GM21737 (cell line): Measurements from ENCODE around the gene RABAC1.

ENCODE experiments used
- ATAC-seq: cut with Tn5 transposase; IDR thresholded peaks from one replicate; pipeline ENCODE4 v1.9.1; 2021; ENCODE audit warnings: mild to moderate bottlenecking, moderate library complexity; ENCODE audit not compliant: unreplicated experiment

RABAC1 gene

DNA sequence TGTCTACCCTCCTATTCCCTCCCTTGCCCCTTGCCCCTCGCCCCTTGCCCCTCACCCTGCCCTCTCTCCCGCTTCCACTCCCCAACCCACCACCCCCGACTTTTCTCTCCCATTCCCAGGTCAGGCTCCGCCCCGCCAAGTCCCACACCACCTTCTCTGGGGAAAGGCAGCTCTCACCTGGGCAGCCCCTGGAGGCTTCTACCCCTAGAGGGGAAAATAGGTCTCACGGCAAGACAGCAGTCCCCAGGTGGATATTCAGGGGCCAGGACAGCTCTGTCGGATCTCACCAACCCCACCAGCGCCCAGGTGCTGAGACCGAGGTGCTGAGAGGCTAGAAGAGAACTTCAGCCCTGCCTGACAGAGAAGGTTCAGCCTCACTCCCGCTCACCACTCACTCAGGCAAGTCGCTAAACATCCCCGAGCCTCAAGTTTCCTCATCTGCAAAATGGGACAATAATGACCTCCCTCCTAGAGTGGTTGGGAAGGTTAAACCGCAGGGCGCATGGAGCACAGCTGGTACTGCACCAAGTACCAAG, 29.5 kb downstream of the RABAC1 start:
- ATAC-seq, result no peak

DNA sequence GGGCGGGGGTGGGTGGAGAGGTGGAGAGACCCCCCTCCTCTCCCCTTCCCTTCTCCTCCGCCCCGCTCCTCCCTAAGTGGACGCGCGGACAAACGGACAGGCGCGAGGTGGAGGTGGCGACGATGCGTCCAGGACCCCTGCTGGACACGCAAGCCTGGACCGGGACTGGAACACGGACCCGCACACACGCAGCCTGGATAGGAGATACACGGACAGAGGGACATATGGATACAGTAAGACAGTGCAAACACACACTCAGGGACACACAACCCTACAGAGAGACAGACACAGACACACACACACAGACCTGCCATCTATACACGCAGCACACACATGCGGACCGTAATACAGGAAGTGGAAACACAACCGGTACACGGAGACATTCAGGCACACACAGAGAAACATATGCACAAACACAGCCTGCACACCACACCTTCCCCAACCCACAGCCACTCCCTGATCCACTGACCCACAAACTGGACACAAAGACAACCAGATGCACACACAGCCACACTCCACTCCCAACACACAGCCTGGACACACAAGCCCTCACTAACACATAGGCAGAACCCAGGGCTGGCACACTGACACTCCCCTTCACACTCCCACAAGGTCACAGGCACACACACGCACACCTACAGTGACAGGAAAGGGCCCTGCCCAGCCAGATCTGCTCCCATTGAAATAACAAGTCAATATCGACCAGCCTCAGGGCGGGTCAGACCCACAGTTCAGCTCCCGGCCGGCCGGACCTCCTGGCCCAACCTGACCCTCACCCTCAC, 30.2 kb downstream of the RABAC1 start:
- no peak for ATAC-seq

DNA sequence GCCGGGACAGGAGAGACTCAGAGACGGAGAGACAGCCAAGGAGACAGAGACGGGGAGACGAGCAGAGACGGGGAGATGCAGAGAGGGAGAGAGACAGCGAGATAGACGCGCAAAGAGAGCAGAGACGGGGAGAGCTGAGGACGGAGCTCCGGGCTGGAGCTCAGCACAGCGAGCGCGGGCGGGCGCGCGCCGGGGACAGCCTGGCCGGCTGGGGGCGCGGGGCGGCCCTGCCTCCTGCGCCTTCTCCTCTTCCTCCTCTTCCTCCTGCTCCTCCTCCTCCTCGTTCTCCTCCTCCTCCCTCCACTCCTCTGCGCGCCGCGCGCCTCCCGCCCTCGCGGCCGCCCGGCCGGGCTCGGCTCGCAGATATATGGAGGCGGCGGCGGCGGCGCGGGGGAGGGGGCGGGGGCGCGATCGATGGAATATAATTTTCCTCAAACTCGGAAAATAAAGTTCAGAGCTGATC, 30.9 kb downstream of the RABAC1 start, which contains the start of gene ERFL:
TSS of gene ERFL (minus strand) at position 229 of the 463 bp plus-strand sequence. CDS start 15,530 bp downstream, outside the sequence.
- ATAC-seq, result no peak

DNA sequence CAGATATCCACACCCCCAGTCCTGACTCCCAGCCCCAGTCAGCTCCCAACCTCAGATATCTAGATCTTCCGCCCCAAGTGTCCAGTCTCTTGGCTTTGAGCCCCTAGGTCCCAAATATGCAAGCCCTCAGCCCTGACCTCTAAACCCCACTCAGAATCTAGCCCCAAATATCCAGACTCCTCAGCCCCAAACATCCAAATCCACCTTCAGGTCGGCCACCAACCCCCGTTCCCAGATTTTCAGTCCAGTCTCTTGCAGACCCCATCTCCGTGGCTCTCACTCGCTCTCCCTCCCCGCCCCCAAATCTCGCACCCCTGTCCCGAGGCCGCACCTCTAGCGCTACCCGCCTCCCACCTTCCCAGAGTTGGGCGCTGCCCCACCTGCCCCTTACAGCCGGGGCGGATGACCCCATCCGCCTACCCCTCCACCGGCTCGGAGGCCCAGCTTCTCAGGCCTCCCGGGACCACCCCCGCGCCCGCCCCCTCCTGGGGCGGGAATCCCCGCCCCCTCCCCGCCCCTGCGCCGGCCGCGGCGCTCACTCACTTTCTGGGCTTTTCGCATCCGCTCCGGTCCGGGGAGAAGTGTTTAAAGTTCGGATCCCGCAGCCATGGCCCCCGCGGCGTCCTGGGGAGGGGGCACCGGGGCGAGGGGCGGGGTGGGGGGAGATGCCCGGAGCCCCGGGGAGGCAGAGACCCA, 31.5 kb downstream of the RABAC1 start:
- ATAC-seq, result no peak

DNA sequence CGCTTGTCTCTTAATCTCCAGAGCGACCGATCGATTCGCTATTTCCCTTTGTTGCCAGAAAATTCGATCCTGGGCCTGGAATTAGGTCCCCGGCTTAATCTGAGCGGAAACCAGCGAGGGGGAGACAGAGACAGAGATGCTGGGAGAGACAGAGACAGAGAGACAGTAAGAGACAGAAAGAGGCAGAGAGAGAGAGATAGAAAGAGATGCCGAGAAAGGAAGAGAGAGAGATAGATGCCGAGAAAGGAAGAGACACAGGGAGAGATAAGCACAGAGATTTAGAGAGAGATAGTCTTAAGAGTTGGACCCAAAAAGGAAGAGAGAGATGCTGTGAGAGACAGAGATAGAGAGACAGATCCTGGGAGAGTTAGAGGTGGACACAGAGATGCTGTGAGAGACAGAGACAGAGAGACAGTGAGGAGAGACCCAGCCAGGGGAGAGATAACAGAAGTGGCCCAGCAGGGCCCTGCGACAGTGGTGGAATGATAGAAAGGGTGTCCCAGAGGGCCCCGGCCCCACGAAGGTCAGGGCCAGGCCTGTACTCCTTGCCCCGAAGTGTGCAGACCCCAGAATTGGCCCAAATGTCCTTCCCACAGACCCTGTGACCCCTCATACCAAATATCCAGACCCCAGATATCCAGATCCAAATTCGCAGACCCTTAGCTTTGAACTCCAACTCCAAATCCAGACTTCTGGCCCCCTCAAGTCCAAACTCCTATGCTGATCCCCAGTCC, 32.2 kb downstream of the RABAC1 start:
- ATAC-seq, result no peak

DNA sequence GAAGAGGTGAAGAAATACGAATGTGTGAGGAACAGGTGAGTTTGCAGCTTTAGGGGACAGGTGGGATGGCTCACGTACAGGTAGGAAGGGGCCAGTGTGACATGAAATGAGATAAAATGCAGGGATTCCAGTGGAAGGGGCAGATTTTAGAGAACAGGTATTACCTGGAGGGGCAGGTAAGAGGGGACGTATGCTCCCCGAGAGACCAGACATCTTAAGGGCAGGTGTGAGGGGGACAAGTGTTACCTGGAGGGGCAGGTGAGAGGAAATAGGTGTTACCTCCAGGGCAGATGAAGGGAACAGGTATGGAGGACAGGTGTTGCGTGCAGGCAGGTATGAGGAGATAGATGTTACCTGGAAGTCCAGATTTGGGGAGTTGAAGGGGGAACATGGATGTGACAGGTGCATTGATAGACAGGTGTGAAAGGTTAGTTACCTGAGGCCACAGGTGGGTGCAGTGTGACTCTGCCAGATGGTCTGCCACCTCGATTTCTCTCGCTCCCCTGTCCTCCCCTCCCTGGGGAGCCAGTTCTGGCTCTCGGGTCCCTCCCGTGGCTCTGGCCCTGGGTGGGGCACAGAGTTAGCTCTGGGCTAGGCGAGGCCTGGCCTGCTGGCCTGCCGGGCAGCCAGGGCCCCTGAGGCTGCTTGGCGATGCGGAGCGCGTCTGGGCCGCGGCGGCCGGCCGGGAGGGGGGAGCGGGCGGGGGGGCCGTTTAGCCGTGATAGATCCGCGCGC, 32.9 kb downstream of the RABAC1 start:
- ATAC-seq, result no peak

DNA sequence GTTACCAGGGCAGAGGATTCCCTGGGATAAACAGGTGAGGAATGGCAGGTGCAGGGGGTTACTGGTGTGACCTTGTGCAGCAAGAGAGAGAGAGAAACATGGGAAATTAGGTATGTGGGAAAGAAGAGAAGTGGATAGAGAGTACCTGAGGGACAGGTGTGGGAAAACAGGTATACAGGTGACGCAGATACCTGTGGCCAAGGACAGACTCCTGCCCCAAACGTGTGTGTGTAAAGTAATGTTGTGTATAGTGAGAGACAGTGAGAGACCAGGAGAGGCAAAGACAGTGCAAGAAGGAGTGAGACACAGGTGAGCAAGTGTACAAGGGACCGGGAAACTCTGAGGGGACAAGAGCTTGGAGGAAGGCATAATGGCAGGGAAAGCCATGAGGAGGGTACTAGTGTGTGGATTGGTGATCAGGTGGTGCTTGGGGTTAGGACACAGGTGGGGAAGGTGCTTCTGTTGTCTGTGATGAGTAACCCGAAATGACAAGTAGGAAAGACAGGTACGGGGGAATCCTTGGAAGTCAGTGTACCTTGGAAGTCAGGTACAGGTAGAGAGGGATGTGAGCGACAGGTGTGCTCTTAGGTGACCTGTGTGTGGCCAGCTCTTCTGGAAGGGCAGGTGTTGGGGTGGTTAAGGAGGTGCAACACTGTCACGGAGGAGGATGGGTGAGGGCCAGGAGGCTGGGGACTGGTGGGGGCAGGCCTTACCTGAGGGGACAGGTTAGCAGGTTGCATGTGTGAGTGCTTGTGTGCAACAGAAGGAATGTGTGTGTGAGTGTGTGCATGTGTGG, 33.7 kb downstream of the RABAC1 start:
- no peak for ATAC-seq

DNA sequence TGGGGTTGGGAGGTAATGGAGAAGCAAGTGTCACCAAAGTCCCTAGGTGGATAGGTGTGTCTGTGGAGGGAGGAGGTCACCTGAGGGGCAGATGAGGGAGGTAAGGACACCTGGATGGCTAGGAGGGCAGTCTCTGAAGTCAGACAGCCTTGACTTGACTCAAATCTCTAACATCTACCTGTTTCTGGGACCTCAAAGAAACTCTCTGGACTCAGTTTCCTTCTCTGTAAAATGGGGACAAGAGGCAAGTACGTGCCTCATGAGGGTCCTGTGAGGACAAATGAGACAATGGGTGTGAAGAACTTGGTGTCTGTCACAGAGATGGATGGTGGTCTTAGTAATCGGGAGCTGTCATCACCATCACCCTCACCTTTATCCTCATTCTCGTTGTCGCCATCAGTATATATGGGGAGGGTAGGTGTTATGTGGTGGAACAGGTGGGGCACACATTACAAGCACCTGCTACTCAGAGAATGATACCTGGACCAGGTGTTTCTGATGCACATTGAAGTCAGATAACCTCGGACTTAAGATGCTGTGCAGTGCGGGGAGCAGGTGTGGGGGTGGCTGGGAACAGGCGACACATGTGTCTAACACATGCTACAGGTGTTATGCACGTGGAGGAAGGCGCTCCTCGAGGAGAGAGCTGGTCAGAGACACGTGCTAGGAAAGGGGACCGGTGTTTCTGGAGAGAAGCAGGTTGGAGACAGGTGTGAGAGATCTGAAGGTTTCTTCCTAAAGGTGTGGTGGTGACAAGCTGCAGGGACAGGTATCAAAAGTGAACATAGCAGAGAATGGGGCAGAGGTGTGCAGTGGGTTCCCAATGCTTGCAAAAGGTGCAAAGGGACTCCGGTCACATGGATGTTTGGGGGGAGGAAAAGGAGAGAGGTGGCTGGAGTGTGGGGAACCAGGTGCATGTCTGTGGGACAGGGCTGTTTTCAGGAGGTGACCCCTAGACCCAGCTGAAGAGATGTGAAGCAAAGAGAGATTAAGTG, 34.7 kb downstream of the RABAC1 start:
- ATAC-seq, result no peak

DNA sequence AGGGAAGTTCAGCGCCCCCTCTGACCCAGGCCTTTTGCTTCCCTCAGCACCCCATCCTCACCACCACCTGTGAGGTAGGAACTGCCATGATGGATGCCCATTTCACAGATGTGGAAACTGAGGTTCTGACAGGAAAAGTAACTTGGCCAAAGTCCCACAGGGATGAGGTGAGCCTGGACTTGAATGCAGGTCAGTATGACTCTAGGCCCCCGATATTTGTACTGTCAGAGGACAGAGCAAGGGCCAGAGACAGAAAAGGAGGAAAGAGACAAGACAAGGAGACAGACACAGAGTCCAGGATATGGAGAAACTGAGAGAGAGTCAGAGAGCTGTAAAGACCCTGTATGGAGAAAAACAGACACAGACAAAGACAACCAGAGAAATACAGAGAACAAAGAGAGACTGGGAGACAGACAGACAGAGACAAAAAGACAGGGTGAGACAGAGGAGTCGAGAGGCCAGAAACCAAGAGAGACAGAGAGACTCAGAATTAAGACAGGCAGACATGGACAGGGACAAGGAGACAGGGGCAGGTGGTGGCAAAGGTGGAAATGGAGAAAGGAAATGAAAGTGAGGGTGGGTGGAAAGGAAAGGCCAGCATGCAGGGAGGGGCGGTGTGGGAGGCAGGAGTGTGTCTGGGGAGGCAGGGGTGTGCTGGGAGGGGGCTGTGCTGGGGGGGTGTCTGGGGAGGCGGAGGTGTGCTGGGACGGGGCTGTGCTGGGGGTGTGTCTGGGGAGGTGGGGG, 35.9 kb downstream of the RABAC1 start:
- ATAC-seq, result no peak

DNA sequence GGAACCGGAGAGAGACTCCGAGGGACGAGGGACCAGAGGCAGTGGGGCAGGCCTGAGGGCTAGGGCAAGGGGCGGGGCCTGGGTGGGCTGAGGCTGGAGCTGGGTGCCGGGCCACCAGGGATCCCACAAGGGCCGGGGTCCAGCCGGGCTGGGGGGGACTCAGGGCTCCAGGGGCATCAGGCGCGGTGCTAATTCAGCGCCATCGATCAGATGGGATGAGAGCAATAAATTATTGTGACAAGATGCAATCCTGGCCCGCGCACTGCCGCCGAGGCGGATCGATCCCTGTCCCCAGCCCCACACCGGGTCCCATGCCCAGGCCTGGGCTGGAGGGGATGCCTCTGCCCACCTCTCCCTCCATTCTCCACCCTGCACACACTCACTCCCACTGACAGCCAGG, 36.5 kb downstream of the RABAC1 start:
- no peak for ATAC-seq

DNA sequence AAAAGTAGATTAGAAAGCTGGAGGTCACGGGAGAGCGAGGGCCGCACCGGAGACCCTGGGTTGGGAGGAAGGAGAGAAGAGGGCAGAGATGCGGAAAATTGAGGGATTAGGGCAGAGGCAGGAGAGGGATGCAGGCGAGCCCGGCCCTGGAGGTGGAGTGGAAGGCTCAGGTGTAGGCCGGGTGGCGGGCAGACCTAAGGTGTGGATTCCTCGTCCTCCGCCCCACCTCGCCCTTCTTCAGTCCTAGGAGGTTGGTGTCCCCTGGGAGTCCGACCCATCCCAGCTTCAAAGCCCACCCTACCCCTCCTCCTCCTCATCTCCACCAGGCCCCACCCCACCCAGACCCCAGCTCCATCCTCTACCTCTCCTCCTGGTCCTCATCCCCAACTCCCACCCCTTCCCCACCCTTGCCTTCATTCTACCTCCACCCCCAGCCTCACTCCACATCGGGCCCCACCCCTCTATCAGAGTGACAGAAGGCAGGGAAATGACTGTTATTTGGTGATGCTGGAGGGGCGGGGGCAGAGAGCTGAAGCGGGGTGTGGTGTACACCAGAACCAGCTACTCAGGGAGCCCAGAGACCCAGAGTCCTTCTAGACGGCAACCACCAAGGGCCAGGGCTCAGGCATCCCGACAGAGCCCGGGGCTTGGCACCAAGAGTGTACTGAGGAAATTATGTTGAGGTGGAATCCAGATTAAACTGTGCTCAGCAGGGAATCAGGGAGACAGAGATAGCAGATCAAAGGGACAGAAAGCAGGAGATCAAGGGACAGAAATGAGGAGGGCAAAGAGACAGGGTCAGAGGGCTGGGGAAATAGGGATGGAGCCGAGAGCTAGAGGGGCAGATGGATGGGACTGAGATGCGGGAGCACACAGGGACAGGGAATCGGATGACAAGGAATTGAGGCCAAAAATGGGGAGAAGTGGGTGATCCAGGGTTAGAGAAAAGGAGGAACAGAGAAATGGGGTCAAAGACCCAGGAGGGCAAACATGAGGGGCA, 37.2 kb downstream of the RABAC1 start:
- ATAC-seq, result no peak

DNA sequence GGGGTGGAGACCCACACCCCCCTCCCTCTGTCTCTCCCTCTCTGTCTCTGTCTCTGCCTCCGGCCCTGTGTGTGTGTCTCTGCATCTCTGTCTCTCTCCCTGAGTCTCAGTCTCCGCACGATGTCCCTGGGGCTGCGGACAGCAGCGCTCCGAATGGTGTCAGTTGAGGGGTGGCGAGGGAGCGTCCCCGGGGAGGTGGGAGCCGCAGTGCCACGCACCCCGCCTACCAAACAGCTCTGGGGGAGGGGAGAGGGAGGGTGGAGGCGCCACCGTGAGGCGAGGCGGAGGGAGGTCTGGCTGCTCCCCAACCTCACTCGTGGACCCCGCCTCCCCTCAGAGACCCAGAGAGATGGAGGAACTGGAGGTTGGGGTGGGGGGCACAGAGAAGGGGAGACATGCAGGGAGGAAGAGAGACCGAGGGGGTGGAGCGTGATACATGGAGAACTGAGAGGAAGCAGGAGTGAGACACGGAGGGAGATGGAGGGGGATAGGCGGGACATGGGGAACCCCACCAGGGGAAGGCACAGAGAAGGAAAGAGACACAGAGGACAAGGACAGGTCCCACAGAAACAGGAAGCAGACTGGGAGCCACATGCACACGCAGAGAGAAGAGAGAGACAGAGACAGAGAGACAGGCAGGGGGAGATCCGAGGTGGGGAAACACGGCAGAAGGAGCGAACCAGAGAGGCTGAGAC, 38.1 kb downstream of the RABAC1 start:
- ATAC-seq, result no peak

DNA sequence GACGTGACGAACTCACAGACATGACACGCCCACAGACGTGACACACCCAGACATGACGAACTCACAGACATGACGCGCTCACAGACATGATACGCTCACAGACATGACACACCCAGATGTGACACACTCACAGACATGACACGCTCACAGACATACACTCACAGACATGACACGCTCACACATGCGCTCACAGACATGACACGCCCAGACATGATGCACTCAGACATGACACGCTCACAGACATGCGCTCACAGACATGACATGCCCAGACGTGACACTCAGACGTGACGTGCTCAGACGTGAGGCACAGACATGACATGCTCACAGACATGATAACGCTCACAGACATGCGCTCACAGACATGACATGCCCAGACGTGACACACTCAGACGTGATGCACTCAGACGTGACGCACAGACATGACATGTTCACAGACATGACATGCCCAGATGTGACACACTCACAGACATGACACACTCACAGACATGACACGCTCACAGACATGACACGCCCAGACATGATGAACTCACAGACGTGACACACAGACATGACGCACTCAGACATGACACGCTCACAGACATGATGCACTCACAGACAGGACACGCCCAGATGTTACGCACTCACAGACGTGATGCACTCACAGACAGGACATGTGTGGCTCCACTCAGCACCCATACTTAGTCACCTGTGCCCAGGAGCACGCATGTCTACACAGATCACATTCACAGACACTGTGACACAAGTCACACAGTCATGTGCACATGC, 39.0 kb downstream of the RABAC1 start:
- no peak for ATAC-seq

DNA sequence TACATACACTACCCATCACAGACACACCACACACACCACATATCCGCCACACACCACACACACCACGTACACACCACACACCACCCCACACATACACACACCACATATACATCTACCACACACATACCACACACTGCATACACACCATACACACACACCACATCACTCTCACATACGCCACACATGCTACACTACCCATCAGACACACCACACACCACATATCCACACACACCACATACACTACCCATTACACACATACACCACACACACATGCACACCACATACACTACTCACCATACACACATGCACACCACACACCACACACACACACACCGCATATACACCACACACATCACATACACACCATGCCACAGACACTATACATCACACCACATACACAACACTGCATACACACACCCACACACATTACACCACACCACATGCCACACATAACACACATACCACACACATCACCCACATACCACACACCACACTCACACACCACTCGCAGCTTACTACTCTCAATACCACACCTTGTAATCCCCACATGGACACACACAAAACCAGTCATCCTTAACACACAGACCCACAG, 40.4 kb downstream of the RABAC1 start:
- ATAC-seq, result no peak

DNA sequence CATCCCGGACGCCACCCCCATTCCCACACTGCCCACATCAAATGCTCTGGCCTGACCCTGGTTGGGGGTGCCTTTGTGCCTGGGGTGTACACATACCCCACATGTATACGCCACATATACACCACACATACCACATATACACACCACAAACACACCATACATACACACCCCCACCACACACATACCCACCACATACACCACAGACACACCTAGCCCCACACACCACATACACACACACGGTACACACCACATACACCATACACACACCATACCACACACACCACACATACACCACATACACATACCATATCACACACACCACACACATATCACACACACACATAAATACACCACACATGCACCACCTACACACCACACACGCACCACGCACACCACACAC, 41.0 kb downstream of the RABAC1 start:
- ATAC-seq, result no peak
